NCI-H226 (cell line): Measurements from ENCODE around the gene REC8.
A peak's percentile ranks its signal among the peaks of the same experiment; 100 is the strongest.

ENCODE experiments used
- DNase-seq: peaks from one replicate; pipeline ENCODE4 v3.0.0-alpha.2; 2015

REC8 gene

GRCh38 chr14:24138396-24139271 lies 33.2 kb upstream of the REC8 start:
- no peak for DNase-seq

GRCh38 chr14:24139272-24139934 lies 32.5 kb upstream of the REC8 start:
- DNase-seq: no peak

- DNase-seq: peak; percentile 99
Observed at GRCh38 chr14:24141097-24141880, 30.6 kb upstream of the REC8 start, which contains the start of gene EMC9. Gene EMC9, minus strand, starts transcription at chr14:24141591. Its CDS starts 287 bp downstream, at chr14:24141304.

GRCh38 chr14:24143511-24143910 lies 28.4 kb upstream of the REC8 start:
- DNase-seq: peak; percentile 40

- no peak for DNase-seq
Observed at GRCh38 chr14:24144451-24144850, 27.4 kb upstream of the REC8 start.

DNA sequence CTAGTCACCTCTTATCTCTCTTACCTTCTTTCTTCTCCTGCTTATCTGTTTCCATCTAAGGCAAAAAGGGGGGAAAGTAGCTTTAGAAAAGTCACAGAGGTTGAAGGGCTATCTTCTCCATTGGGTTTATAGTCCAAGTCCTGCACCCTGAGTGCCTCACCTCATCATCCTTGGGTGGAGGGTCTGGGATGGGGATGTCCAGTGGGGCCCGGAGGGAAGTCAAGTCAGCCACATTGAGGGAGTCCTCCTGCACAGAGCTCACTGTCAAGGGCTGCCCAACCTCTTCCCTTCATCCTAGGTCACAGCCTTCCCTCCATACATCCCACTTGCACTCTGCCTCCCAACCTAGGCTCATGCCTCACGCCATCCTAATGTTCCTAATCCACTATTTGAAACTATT lies 26.7 kb upstream of the REC8 start:
- DNase-seq: no peak

DNA sequence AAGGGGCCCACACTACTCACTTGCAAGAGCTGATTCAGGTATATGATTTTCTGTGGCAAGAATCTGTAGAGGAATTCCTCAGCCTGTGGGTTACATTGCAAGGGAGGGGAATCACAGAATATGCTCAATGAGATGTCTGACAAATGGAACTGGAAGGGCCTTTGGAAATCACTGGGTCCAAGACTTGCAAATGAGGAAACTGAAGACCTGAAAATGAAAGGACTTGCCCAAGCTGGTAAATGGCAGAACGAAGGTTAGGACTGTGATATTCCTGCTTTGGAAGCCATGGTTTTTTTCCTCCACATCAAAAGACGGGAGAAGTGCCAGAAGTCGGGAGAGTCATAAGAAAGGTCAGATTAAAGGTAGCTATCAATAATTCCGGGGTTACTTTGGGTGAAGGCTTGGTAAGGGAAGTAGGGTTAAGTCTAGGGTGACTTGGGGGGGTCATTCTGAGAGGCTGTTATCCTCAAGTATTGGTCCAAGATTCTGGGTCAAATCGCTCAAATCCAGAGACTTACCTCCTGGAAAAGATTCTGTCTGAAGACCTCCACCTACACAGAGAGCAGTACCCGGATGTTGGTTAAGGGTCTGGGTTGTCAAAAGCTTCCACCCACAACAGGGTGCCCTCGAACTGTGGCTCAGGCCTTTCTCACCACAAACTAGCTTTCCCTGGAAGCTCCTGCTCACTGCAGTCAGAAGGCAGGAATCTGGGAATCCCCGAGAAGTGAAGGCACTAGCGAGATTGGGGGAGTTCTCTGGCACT lies 26.0 kb upstream of the REC8 start:
- no peak for DNase-seq

DNA sequence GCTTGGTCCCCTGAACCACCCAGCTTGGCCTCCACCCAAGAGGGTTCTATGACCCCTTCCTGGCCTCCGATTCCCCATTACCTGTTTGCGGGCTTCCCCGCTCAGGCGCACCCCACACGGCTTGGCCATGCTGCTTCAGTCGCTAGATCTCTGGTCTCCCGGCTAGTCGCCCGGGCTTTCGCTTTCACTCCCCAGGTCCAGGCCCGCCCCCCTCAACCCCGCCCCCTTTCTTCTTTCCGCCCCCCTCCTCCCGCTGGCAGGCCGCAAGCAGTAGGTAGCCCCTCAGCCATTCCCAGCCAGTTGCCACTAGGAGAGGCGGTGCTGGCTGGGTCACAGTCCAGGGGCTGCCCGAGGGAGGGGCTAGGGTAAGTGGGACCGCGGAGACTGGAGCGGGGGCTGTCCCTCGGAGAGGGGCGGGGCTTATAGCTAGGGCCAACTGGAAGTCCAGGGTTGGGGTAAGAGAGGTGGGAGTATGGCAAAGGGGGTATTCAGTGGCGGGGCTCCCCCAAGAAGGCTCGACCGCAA lies 25.4 kb upstream of the REC8 start, which contains the start of gene PSME2:
TSS of gene PSME2 (minus strand) at position 158 of the 525 bp plus-strand sequence. CDS start at position 129, 29 bp downstream.
- DNase-seq: peak; percentile 97

- DNase-seq: peak; percentile 97
Observed at GRCh38 chr14:24146978-24147760, 24.7 kb upstream of the REC8 start, which contains the start of gene RNF31. Gene RNF31, plus strand, starts transcription at chr14:24147498. Its CDS starts 201 bp downstream, at chr14:24147699.

DNA sequence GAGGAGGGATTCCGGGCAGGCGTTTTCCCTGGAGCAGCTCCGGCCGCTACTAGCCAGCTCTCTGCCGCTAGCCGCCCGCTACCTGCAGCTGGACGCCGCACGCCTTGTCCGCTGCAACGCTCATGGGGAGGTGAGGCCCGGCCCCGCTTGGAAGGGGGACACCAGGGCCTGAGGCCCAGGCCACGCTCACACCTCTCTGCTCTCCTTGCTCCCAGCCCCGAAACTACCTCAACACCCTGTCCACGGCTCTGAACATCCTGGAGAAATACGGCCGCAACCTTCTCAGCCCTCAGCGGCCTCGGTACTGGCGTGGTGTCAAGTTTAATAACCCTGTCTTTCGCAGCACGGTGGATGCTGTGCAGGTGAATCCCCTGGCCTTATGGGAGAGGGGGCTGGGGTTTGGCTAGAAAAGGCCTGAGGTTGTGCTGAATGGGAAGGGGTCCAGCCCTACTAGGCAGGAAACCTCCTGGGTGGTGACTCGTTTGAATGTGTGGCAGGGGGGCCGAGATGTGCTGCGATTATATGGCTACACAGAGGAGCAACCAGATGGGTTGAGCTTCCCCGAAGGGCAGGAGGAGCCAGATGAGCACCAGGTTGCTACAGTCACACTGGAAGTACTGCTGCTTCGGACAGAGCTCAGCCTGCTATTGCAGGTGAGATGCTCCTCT lies 24.0 kb upstream of the REC8 start:
- no peak for DNase-seq

DNA sequence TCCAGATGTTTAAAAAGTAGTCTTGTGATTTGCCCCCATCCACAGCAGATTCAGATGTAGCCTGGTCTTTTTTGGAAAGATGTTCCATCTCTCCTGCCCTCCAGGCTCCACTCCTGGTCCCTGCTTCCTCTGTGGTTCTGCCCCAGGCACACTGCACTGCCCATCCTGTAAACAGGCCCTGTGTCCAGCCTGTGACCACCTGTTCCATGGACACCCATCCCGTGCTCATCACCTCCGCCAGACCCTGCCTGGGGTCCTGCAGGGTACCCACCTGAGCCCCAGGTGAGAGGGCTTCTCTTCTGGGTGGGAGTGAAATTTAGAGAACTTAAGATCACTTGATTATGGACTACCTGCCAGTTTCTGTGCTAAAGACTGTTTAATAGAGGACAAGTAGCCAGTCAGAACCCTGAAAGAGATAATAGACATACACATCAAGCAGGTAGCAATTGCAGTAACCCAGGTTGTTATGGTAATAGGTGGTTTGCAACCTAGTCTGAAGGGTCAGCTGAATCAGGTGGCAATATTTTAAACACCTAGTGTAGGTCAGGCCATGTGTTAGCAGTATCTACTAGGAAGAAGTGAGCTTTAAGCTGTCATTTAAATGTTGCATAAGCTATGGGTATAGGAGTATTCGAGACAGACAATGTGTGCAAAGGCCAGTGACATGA lies 22.4 kb upstream of the REC8 start:
- no peak for DNase-seq

GRCh38 chr14:24150061-24150460 lies 21.8 kb upstream of the REC8 start:
- DNase-seq: no peak

DNA sequence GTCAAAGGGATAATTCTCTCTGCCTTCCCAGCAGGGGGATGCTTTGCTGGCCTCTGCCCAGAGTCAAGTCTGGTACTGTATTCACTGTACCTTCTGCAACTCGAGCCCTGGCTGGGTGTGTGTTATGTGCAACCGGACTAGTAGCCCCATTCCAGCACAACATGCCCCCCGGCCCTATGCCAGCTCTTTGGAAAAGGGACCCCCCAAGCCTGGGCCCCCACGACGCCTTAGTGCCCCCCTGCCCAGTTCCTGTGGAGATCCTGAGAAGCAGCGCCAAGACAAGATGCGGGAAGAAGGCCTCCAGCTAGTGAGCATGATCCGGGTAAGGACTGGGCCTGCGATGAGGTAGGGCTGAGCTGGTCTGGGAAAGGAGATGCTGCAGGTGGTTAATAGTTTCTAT lies 21.3 kb upstream of the REC8 start:
- no peak for DNase-seq

DNA sequence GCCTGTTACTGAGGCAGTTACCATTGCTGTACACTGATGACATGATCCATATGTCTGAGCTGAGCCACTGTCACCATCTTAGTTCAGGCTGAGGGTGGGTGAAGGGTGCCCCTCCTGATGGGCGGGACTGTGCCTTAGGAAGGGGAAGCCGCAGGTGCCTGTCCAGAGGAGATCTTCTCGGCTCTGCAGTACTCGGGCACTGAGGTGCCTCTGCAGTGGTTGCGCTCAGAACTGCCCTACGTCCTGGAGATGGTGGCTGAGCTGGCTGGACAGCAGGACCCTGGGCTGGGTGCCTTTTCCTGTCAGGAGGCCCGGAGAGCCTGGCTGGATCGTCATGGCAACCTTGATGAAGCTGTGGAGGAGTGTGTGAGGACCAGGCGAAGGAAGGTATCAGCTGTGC lies 20.9 kb upstream of the REC8 start:
- no peak for DNase-seq

DNA sequence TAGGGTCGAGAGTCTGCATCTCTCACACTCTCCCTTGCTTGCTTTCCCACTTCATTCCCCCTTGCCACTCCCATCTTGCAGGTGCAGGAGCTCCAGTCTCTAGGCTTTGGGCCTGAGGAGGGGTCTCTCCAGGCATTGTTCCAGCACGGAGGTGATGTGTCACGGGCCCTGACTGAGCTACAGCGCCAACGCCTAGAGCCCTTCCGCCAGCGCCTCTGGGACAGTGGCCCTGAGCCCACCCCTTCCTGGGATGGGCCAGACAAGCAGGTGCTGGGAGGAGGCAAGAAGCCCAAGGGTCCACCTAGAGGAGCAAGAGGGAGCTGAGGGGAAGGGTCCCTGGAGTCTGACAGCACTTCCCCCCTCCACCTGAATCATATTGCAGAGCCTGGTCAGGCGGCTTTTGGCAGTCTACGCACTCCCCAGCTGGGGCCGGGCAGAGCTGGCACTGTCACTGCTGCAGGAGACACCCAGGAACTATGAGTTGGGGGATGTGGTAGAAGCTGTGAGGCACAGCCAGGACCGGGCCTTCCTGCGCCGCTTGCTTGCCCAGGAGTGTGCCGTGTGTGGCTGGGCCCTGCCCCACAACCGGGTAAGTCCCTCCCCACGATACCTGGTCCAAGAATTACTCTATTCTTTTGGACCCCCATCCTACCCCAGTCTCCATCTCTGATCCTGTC lies 20.3 kb upstream of the REC8 start:
- no peak for DNase-seq

DNA sequence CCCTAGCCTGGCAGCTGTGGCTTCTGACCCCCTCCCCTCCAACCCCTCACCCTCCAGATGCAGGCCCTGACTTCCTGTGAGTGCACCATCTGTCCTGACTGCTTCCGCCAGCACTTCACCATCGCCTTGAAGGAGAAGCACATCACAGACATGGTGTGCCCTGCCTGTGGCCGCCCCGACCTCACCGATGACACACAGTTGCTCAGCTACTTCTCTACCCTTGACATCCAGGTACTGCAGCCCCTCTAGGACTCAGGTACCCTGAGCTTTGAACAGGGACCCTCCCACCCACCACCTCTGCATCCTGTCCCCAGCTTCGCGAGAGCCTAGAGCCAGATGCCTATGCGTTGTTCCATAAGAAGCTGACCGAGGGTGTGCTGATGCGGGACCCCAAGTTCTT lies 16.8 kb upstream of the REC8 start:
- DNase-seq: no peak

DNA sequence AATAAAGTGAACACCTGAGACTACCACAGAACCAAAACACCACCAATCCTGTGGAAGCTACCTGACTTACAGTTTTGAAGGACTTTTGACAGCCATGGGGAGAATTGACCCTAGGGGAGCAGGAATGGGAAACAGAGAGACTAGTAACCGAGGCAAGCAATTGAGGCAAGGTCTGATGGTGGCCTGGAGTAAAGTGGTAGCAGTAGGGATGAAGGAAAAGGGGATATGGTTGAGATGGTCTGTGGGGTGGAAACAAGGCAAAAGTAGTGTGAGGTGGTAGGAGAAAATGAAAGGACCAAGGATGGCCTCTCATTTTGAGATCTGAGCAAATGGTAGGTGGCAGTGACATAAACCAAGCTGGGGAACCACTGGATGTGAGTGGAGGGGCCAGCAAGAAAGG lies 15.0 kb upstream of the REC8 start:
- no peak for DNase-seq

- no peak for DNase-seq
Observed at GRCh38 chr14:24157331-24157730, 14.5 kb upstream of the REC8 start.

- DNase-seq: no peak
Observed at GRCh38 chr14:24159777-24160498, 11.9 kb upstream of the REC8 start.
